Endothelial cell of umbilical vein (primary cell): Measurements from ENCODE around the gene UBE2D2. TPM values are rescaled to one million over a fixed set of nuclear protein-coding genes. Genes with fewer than 3 reads are reported as not detected.
A peak's percentile ranks its signal among the peaks of the same experiment; 100 is the strongest.

Experiments used
- BruUV-seq: library from RNA; stranded (reverse); fragments of 400-500 nt; replicated peaks from 2 replicates; lab custom pipeline; 2021; lab: Mats Ljungman, UMichigan
- CTCF ChIA-PET: fragments of 300-600, 350-600 bp; sonication (Branson Sonifier 250); formaldehyde crosslinking; loops from one replicate; lab custom pipeline; 2021; ENCODE audit warnings: antibody characterized with exemption, inconsistent platforms; lab: Charles Lee
- POLR2A ChIA-PET: fragments of 300-600, 350-600 bp; sonication (Branson Sonifier 250); formaldehyde crosslinking; loops from one replicate; lab custom pipeline; 2021; ENCODE audit warnings: antibody characterized with exemption, inconsistent platforms; lab: Charles Lee
- DNase-seq: peaks from one replicate; pipeline ENCODE4 v3.0.0-alpha.2; 2011; ENCODE audit warnings: low read depth, low spot score
- FAIRE-seq: peaks from 2 replicates; lab custom pipeline; 2011; peaks lifted over from hg19 to GRCh38; lab: Jason Lieb, UNC
- H2AFZ ChIP-seq: 2 replicates; pipeline ENCODE4 v1.6.0; 2012; ENCODE audit warnings: low read depth, low read length, control low read depth, inconsistent platforms
- H3K27ac ChIP-seq: 2 replicates; pipeline ENCODE4 v1.5.1; 2011; ENCODE audit warnings: low read depth, mild to moderate bottlenecking, control low read depth, low read length, moderate library complexity; ENCODE audit not compliant: insufficient read depth
- H3K27me3 ChIP-seq, 2 experiments: 2 replicates each; pipeline versions ENCODE4 v1.6.0 to v1.6.1; 2011; ENCODE audit warnings: low read length in 2 of 2, mixed read lengths in 1 of 2; ENCODE audit not compliant: control insufficient read depth in 2 of 2, insufficient read depth in 2 of 2
- H3K36me3 ChIP-seq, 2 experiments: 2 replicates in 1 of 2; 3 replicates in 1 of 2; pipeline ENCODE4 v1.5.1; 2011; ENCODE audit warnings: low read length in 2 of 2, mild to moderate bottlenecking in 1 of 2, moderate library complexity in 1 of 2; ENCODE audit not compliant: control insufficient read depth in 2 of 2, insufficient read depth in 2 of 2; ENCODE audit errors: extremely low read depth in 1 of 2
- H3K4me1 ChIP-seq: 3 replicates; pipeline ENCODE4 v1.5.1; 2011; ENCODE audit warnings: mild to moderate bottlenecking, low read length; ENCODE audit not compliant: control insufficient read depth, insufficient read depth; ENCODE audit errors: extremely low read depth
- H3K4me2 ChIP-seq: 2 replicates; pipeline ENCODE4 v1.6.1; 2011; ENCODE audit warnings: low read length, control low read depth, mixed read lengths; ENCODE audit not compliant: insufficient read depth
- H3K4me3 ChIP-seq, 3 experiments: fragments of 200-600 bp in 1 of 3; sonication (generic), shearing (Covaris generic) in 1 of 3; replicated peaks in 1 of 3; 2 replicates each; pipeline ENCODE4 v1.5.1; 2011 to 2016; ENCODE audit warnings: control low read depth in 3 of 3, low read length in 3 of 3, mild to moderate bottlenecking in 2 of 3, inconsistent platforms in 1 of 3, low read depth in 1 of 3, moderate library complexity in 1 of 3; ENCODE audit not compliant: insufficient read depth in 1 of 3
- H3K79me2 ChIP-seq: 2 replicates; pipeline ENCODE4 v1.6.0; 2012; ENCODE audit warnings: low read length, inconsistent platforms; ENCODE audit not compliant: control insufficient read depth, insufficient read depth
- H3K9ac ChIP-seq: replicated peaks from 2 replicates; pipeline ENCODE3; 2011; ENCODE audit warnings: low read length, control low read depth; ENCODE audit not compliant: insufficient read depth; ENCODE audit errors: extremely low read depth
- H3K9me1 ChIP-seq: replicated peaks from 3 replicates; pipeline ENCODE4 v1.6.0; 2011; ENCODE audit warnings: mild to moderate bottlenecking, low read length; ENCODE audit not compliant: control insufficient read depth, insufficient read depth; ENCODE audit errors: extremely low read depth
- H3K9me3 ChIP-seq: replicated peaks from 2 replicates; pipeline ENCODE4 v1.5.1; 2012; ENCODE audit warnings: low read length, inconsistent platforms; ENCODE audit not compliant: control insufficient read depth, insufficient read depth
- H4K20me1 ChIP-seq: replicated peaks from 2 replicates; pipeline ENCODE3; 2011; ENCODE audit warnings: mild to moderate bottlenecking, low read length; ENCODE audit not compliant: control insufficient read depth, insufficient read depth; ENCODE audit errors: extremely low read depth
- EZH2 ChIP-seq: IDR thresholded peaks from 2 replicates; pipeline ENCODE4 v1.6.1; 2012; ENCODE audit warnings: borderline replicate concordance, low read depth, mild to moderate bottlenecking, moderate library complexity, low read length, inconsistent platforms; ENCODE audit not compliant: severe bottlenecking
- FOS ChIP-seq: IDR thresholded peaks from 2 replicates; pipeline ENCODE4 v1.6.1; 2011; ENCODE audit warnings: mild to moderate bottlenecking, low read length, moderate library complexity, borderline replicate concordance; ENCODE audit not compliant: insufficient read depth
- GATA2 ChIP-seq: IDR thresholded peaks from 2 replicates; pipeline ENCODE4 v1.7.0; 2011; ENCODE audit warnings: low read depth, mild to moderate bottlenecking, moderate library complexity, mixed read lengths, low read length; ENCODE audit not compliant: insufficient read length, insufficient read depth
- JUN ChIP-seq: IDR thresholded peaks from 2 replicates; pipeline ENCODE4 v1.6.1; 2011; ENCODE audit warnings: borderline replicate concordance, low read depth; ENCODE audit not compliant: insufficient read length, insufficient read depth
- MYC ChIP-seq: IDR thresholded peaks from one replicate; pipeline ENCODE4 v1.6.1; 2011; ENCODE audit warnings: mild to moderate bottlenecking, low read depth, low read length
- POLR2A ChIP-seq: IDR thresholded peaks from 2 replicates; pipeline ENCODE4 v1.6.1; 2012; ENCODE audit warnings: low read depth, mild to moderate bottlenecking, control low read depth, low read length
- POLR2AphosphoS5 ChIP-seq: IDR thresholded peaks from 2 replicates; pipeline ENCODE4 v1.6.1; 2012; ENCODE audit warnings: low read depth, mild to moderate bottlenecking, control low read depth, low read length, moderate library complexity; ENCODE audit not compliant: insufficient read depth
- dilution Hi-C: fragments of 300-500 bp; cut with MboI; formaldehyde crosslinking; loops from one replicate; pipeline ENCODE4 v1.15.0; 2019; ENCODE audit warnings: low sequenced_read_pairs; ENCODE audit not compliant: extremely low pct_ligation_motif_present
- intact Hi-C: fragments of 100-400 bp; cut with micrococcal nuclease; formaldehyde crosslinking; loops from one replicate; pipeline ENCODE4 v1.10.0; 2022
- polyA plus RNA-seq, 4 experiments: library from polyadenylated mRNA; depleted of rRNA in 3 of 4; stranded (reverse) in 3 of 4; unstranded in 1 of 4; fragments of >200 nt; gene quantifications; 2 replicates each; pipeline versions ENCODE4 v1.2.1 to v1.2.3, GENCODE V29; 2011 to 2012; ENCODE audit warnings: missing spikeins in 1 of 4
- total RNA-seq: library from RNA; stranded (reverse); gene quantifications from 2 replicates; pipeline ENCODE4 v1.2.3, GENCODE V29; 2021
- TF ChIP-seq, protein P1 (sequence below): IDR thresholded peaks from 2 replicates; pipeline ENCODE4 v1.6.1; 2011; ENCODE audit not compliant: insufficient read depth, insufficient read length
- TF ChIP-seq, protein P2 (sequence below), 2 donors: IDR thresholded peaks; 1 replicate in 1 of 2; 2 replicates in 1 of 2; pipeline ENCODE4 v1.5.1; 2011; ENCODE audit warnings: low read length in 2 of 2, mild to moderate bottlenecking in 2 of 2, moderate library complexity in 2 of 2, control low read depth in 1 of 2, inconsistent platforms in 1 of 2, low read depth in 1 of 2; ENCODE audit not compliant: insufficient read depth in 1 of 2; ENCODE audit errors: extremely low read depth in 1 of 2

Gene UBE2D2
- total and polyA plus RNA-seq, 2 donors (not counting 3 experiments of a cell fraction or from before 2014, with no cell fraction given) = 45.0 to 156 TPM

GRCh38 chr5:139634541-139634940 lies 73.4 kb downstream of the UBE2D2 start:
- Histone ChIP-seq H3K79me2 (no peaks in the 10 kb centered on the region), H4K20me1 (peaks cover 2% of the 10 kb centered on the region), H3K36me3 (peaks cover 0 to 3% of the 10 kb centered on the region in 2 experiments), H3K9me3 (no peaks in the 10 kb centered on the region), H3K9me1 (no peaks in the 10 kb centered on the region), H3K4me1 (peaks cover 22% of the 10 kb centered on the region), H3K27me3 (no peaks in the 10 kb centered on the region), H3K4me3 (no peak overlapping the region), H3K27ac (no peak overlapping the region), H3K4me2 (no peak overlapping the region), H3K9ac (no peak overlapping the region), H2AFZ (no peak overlapping the region)
- CTCF ChIA-PET = interaction anchor here (1.0 to 10.3 kb wide), 8 partner anchors 16 to 133 kb away, joined by 3 to 240 read pairs (median 13); partner anchors contain the start of gene CXXC5
- intact Hi-C loops = no loop called here
- FAIRE-seq (peak; percentile 8), DNase-seq (no peak)
- BruUV-seq = no TSS peak
- POLR2A ChIA-PET = interaction anchor here (1.4 kb wide), 1 partner anchor 56 kb away, joined by 3 read pairs; no protein-coding TSS in a partner anchor
- dilution Hi-C loops = no loop called here
- TF ChIP-seq POLR2AphosphoS5 = peak; percentile 3
- TF ChIP-seq FOS = no peak
- TF ChIP-seq, protein P1, sequence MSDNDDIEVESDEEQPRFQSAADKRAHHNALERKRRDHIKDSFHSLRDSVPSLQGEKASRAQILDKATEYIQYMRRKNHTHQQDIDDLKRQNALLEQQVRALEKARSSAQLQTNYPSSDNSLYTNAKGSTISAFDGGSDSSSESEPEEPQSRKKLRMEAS = no peak
- no peak for TF ChIP-seq POLR2A
- TF ChIP-seq, protein P2, sequence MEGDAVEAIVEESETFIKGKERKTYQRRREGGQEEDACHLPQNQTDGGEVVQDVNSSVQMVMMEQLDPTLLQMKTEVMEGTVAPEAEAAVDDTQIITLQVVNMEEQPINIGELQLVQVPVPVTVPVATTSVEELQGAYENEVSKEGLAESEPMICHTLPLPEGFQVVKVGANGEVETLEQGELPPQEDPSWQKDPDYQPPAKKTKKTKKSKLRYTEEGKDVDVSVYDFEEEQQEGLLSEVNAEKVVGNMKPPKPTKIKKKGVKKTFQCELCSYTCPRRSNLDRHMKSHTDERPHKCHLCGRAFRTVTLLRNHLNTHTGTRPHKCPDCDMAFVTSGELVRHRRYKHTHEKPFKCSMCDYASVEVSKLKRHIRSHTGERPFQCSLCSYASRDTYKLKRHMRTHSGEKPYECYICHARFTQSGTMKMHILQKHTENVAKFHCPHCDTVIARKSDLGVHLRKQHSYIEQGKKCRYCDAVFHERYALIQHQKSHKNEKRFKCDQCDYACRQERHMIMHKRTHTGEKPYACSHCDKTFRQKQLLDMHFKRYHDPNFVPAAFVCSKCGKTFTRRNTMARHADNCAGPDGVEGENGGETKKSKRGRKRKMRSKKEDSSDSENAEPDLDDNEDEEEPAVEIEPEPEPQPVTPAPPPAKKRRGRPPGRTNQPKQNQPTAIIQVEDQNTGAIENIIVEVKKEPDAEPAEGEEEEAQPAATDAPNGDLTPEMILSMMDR (IDR thresholded peaks at IDR 0.05; ENCODE audit: extremely low read depth in 1 of 2, insufficient read depth in 1 of 2, low read depth in 1 of 2, low read length in 2 of 2) = no peak

GRCh38 chr5:139635191-139635590 lies 74.1 kb downstream of the UBE2D2 start:
- BruUV-seq = no TSS peak
- intact Hi-C loops = no loop called here
- ChIA-PET POLR2A (interaction anchor here (0.9 to 1.4 kb wide), 3 partner anchors 13 to 55 kb away, joined by 3 to 4 read pairs (median 3); partner anchors contain the start of gene CXXC5), CTCF (interaction anchor here (0.9 to 10.3 kb wide), 19 partner anchors 8 to 334 kb away, joined by 3 to 240 read pairs (median 8); partner anchors contain the start of genes CXXC5 and UBE2D2)
- Histone ChIP-seq H3K79me2 (no peaks in the 10 kb centered on the region), H3K27me3 (no peaks in the 10 kb centered on the region), H3K4me2 (no peak overlapping the region), H3K36me3 (peaks cover 0 to 3% of the 10 kb centered on the region in 2 experiments), H4K20me1 (peaks cover 2% of the 10 kb centered on the region), H2AFZ (no peak overlapping the region), H3K9me3 (no peaks in the 10 kb centered on the region), H3K4me1 (peaks cover 22% of the 10 kb centered on the region), H3K9ac (no peak overlapping the region), H3K27ac (no peak overlapping the region), H3K4me3 (no peak overlapping the region), H3K9me1 (no peaks in the 10 kb centered on the region)
- no peak for TF ChIP-seq POLR2AphosphoS5
- TF ChIP-seq JUN = no peak
- no peak for TF ChIP-seq GATA2
- no peak for TF ChIP-seq FOS
- TF ChIP-seq EZH2 = no peak
- TF ChIP-seq POLR2A = no peak
- TF ChIP-seq, protein P2 (IDR thresholded peaks at IDR 0.05; ENCODE audit: extremely low read depth in 1 of 2, insufficient read depth in 1 of 2, low read depth in 1 of 2, low read length in 2 of 2) = no peak
- TF ChIP-seq MYC = no peak
- TF ChIP-seq, protein P1 = no peak
- dilution Hi-C loops = no loop called here
- FAIRE-seq (no peak), DNase-seq (no peak)
